PFSK-1 (cell line): Measurements from ENCODE around the gene TAF4.

Experiments used
- REST ChIP-seq, 2 experiments: IDR thresholded peaks; 2 replicates each; pipeline versions ENCODE4 v1.6.1 to v1.8.0; 2011 to 2012; ENCODE audit warnings: low read depth in 2 of 2, low read length in 2 of 2, control low read depth in 1 of 2, inconsistent platforms in 1 of 2, mild to moderate bottlenecking in 1 of 2, moderate library complexity in 1 of 2; ENCODE audit not compliant: insufficient read depth in 1 of 2
- SIN3A ChIP-seq: IDR thresholded peaks from 2 replicates; pipeline ENCODE4 v1.6.1; 2012; ENCODE audit warnings: mild to moderate bottlenecking, low read length, moderate library complexity, borderline replicate concordance; ENCODE audit not compliant: insufficient read depth

- TF ChIP-seq REST (IDR thresholded peaks at IDR 0.05; ENCODE audit: insufficient read depth in 1 of 2, low read depth in 2 of 2, low read length in 2 of 2) (no peak), SIN3A (no peak)
These were observed 17.3 kb downstream of the TAF4 start for GRCh38 chr20:62048346-62048761.
